GM12878 (cell line): Measurements from ENCODE around the gene SYT14. TPM values are rescaled to one million over a fixed set of nuclear protein-coding genes. Genes with fewer than 3 reads are reported as not detected.

Experiments used
- ATAC-seq: fragments of 200-7000 bp; cut with Tn5 transposase; 3 replicates; pipeline ENCODE4 v1.9.1; 2020; ENCODE audit warnings: mild to moderate bottlenecking, moderate library complexity
- BruUV-seq: library from RNA; stranded (reverse); fragments of 400-500 nt; replicated peaks from 2 replicates; lab custom pipeline; 2021; lab: Mats Ljungman, UMichigan
- CTCF ChIA-PET: fragments of 300-600 bp; sonication (Branson Sonifier 250); formaldehyde crosslinking; extraction: SDS; loops from one replicate; lab custom pipeline; 2021; ENCODE audit warnings: inconsistent platforms; lab: Yijun Ruan, JAX
- POLR2A ChIA-PET: fragments of 350-600 bp; formaldehyde crosslinking; extraction: SDS; loops from one replicate; lab custom pipeline; 2021; ENCODE audit warnings: inconsistent platforms; lab: Charles Lee
- RAD21 ChIA-PET: fragments of 300-600 bp; sonication (Branson Sonifier 250); formaldehyde crosslinking; loops from one replicate; lab custom pipeline; 2023; ENCODE audit warnings: antibody characterized with exemption; ENCODE audit not compliant: unreplicated experiment; lab: Charles Lee
- SMC1A ChIA-PET: fragments of 300-600 bp; sonication (Branson Sonifier 250); formaldehyde crosslinking; loops from one replicate; lab custom pipeline; 2023; ENCODE audit not compliant: unreplicated experiment, uncharacterized antibody; lab: Charles Lee
- DNase-seq: peaks from one replicate; pipeline ENCODE4 v3.0.0-alpha.2; 2011; ENCODE audit warnings: low read depth, low spot score
- FAIRE-seq: peaks from 3 replicates; lab custom pipeline; 2011; peaks lifted over from hg19 to GRCh38; lab: Jason Lieb, UNC
- H2AFZ ChIP-seq: 2 replicates; pipeline ENCODE4 v1.6.0; 2011; ENCODE audit warnings: low read depth, low read length, control low read depth; ENCODE audit not compliant: control insufficient read depth
- H3K27ac ChIP-seq: 2 replicates; pipeline ENCODE4 v1.5.1; 2011; ENCODE audit warnings: control low read depth; ENCODE audit not compliant: control insufficient read depth, insufficient read depth
- H3K27me3 ChIP-seq, 2 experiments: replicated peaks in 1 of 2; 2 replicates each; pipeline versions ENCODE4 v1.6.0 to v1.6.1; 2011; ENCODE audit warnings: low read length in 1 of 2; ENCODE audit not compliant: control insufficient read depth in 2 of 2, insufficient read depth in 2 of 2
- H3K36me3 ChIP-seq, 2 experiments: 2 replicates each; pipeline ENCODE4 v1.5.1; 2011; ENCODE audit warnings: low read length in 1 of 2; ENCODE audit not compliant: control insufficient read depth in 2 of 2, insufficient read depth in 2 of 2
- H3K4me1 ChIP-seq: 2 replicates; pipeline ENCODE4 v1.6.1; 2011; ENCODE audit warnings: mild to moderate bottlenecking, low read length, moderate library complexity, mixed read lengths; ENCODE audit not compliant: control insufficient read depth, insufficient read depth
- H3K4me2 ChIP-seq: 2 replicates; pipeline ENCODE4 v1.6.0; 2011; ENCODE audit warnings: control low read depth; ENCODE audit not compliant: control insufficient read depth, insufficient read depth
- H3K4me3 ChIP-seq: fragments of 200-600 bp; sonication (generic); 2 replicates; pipeline ENCODE4 v1.5.1; 2016
- H3K79me2 ChIP-seq: 2 replicates; pipeline ENCODE4 v1.6.0; 2011; ENCODE audit warnings: low read length; ENCODE audit not compliant: control insufficient read depth, insufficient read depth
- H3K9ac ChIP-seq: 2 replicates; pipeline ENCODE4 v1.8.0; 2011; ENCODE audit warnings: low read length, control low read depth, mixed read lengths; ENCODE audit not compliant: control insufficient read depth, insufficient read depth
- H3K9me3 ChIP-seq: replicated peaks from 3 replicates; pipeline ENCODE4 v1.5.1; 2011; ENCODE audit warnings: mild to moderate bottlenecking, low read length; ENCODE audit not compliant: control insufficient read depth, insufficient read depth
- H4K20me1 ChIP-seq: 2 replicates; pipeline ENCODE4 v1.6.0; 2011; ENCODE audit not compliant: control insufficient read depth, insufficient read depth
- BCLAF1 ChIP-seq: fragments of 450-650 bp; IDR thresholded peaks from 2 replicates; pipeline ENCODE4 v1.6.1; 2017; ENCODE audit warnings: antibody characterized with exemption, mild to moderate bottlenecking, moderate library complexity
- DPF2 ChIP-seq: fragments of 450-650 bp; IDR thresholded peaks from 2 replicates; pipeline ENCODE4 v1.6.1; 2017; ENCODE audit warnings: mild to moderate bottlenecking
- EP300 ChIP-seq, 2 experiments: fragments of 150-350 bp in 1 of 2; IDR thresholded peaks; 2 replicates each; pipeline ENCODE4 v1.6.1; 2011 to 2012; ENCODE audit warnings: low read depth in 2 of 2, low read length in 2 of 2, borderline replicate concordance in 1 of 2, improper control_type of control experiment in 1 of 2, inconsistent platforms in 1 of 2; ENCODE audit not compliant: control insufficient read depth in 1 of 2
- EZH2 ChIP-seq: IDR thresholded peaks from 2 replicates; pipeline ENCODE4 v1.6.1; 2012; ENCODE audit warnings: low read depth, mild to moderate bottlenecking, control low read depth, inconsistent platforms, low read length, borderline replicate concordance; ENCODE audit not compliant: control insufficient read depth
- FOXM1 ChIP-seq: IDR thresholded peaks from 2 replicates; pipeline ENCODE4 v1.6.1; 2012; ENCODE audit warnings: low read depth, mild to moderate bottlenecking, inconsistent platforms, low read length, moderate library complexity
- HDAC2 ChIP-seq: fragments of 200-600 bp; sonication (generic); IDR thresholded peaks from 2 replicates; pipeline ENCODE4 v1.6.1; 2017
- MXI1 ChIP-seq: fragments of 150-350 bp; IDR thresholded peaks from 2 replicates; pipeline ENCODE4 v1.6.1; 2011; ENCODE audit warnings: low read depth, mild to moderate bottlenecking, inconsistent platforms, low read length, improper control_type of control experiment
- NFYB ChIP-seq: IDR thresholded peaks from 2 replicates; pipeline ENCODE4 v1.6.1; 2011; ENCODE audit warnings: low read depth, mild to moderate bottlenecking, low read length, improper control_type of control experiment, moderate library complexity; ENCODE audit not compliant: insufficient read depth
- SRF ChIP-seq, 2 experiments: IDR thresholded peaks; 2 replicates each; pipeline ENCODE4 v1.6.1; 2011; ENCODE audit warnings: low read depth in 2 of 2, low read length in 2 of 2, mild to moderate bottlenecking in 1 of 2, moderate library complexity in 1 of 2
- WRNIP1 ChIP-seq: IDR thresholded peaks from 2 replicates; pipeline ENCODE4 v1.6.1; 2011; ENCODE audit warnings: low read depth, low read length, improper control_type of control experiment, borderline replicate concordance
- WGBS: methylation state at CpG from one replicate; pipeline ENCODE4 v1.1.6; 2016; ENCODE audit warnings: low lambda C conversion rate; ENCODE audit not compliant: insufficient replicate concordance, insufficient coverage; ENCODE audit errors: missing lambda C conversion rate; 5-methylcytosine and 5-hydroxymethylcytosine counted together
- in situ Hi-C: fragments of 300-500 bp; cut with MboI; formaldehyde crosslinking; loops from 9 replicates; pipeline ENCODE4 v1.14.3; 2018; ENCODE audit warnings: mixed read lengths
- intact Hi-C: fragments of 100-400 bp; cut with micrococcal nuclease; formaldehyde crosslinking; loops from one replicate; pipeline ENCODE4 v1.14.2; 2022; ENCODE audit not compliant: unreplicated experiment
- polyA plus RNA-seq, 11 experiments: library from polyadenylated mRNA; depleted of rRNA in 4 of 11; unstranded in 6 of 11; stranded (reverse) in 5 of 11; fragments of >200 nt; fragmentation: Nextera tagmentation in 4 of 11; fragmentation: Illumina TruSeq in 1 of 11; extraction: Ambion mirVana in 4 of 11; extraction: Trizol in 1 of 11; gene quantifications; 1 replicate in 1 of 11; 2 replicates in 10 of 11; pipeline versions ENCODE4 v1.2.1 to v1.2.3, GENCODE V29; 2011 to 2016; ENCODE audit warnings: inconsistent platforms in 2 of 11, missing spikeins in 2 of 11, low read depth in 1 of 11
- total RNA-seq, 4 experiments: library from RNA; depleted of rRNA in 3 of 4; stranded (reverse); fragments of >200 nt in 3 of 4; fragmentation: Illumina TruSeq in 1 of 4; extraction: Trizol in 1 of 4; gene quantifications; 2 replicates each; pipeline versions ENCODE4 v1.2.1 to v1.2.3, GENCODE V29; 2013 to 2021
- TF ChIP-seq, protein P1 (sequence below): IDR thresholded peaks from 2 replicates; pipeline ENCODE4 v1.6.1; 2011; ENCODE audit warnings: mild to moderate bottlenecking, low read depth, low read length, moderate library complexity; ENCODE audit not compliant: insufficient replicate concordance
- TF ChIP-seq, protein P2 (sequence below): IDR thresholded peaks from 2 replicates; pipeline ENCODE4 v1.6.1; 2012; ENCODE audit warnings: low read depth, low read length, improper control_type of control experiment
- TF ChIP-seq, protein P3 (sequence below): fragments of 450-650 bp; IDR thresholded peaks from 2 replicates; pipeline ENCODE4 v1.6.1; 2017; ENCODE audit warnings: mild to moderate bottlenecking

SYT14 gene
- total and polyA plus RNA-seq, 10 of the 15 experiments (the other 5 are each of a cell fraction or from before 2014, with no cell fraction given), result under 0.01 TPM; not detected in 9

GRCh38 chr1:210074904-210075303 is 136.9 kb downstream of the SYT14 start (continued):
- TF ChIP-seq, protein P1, sequence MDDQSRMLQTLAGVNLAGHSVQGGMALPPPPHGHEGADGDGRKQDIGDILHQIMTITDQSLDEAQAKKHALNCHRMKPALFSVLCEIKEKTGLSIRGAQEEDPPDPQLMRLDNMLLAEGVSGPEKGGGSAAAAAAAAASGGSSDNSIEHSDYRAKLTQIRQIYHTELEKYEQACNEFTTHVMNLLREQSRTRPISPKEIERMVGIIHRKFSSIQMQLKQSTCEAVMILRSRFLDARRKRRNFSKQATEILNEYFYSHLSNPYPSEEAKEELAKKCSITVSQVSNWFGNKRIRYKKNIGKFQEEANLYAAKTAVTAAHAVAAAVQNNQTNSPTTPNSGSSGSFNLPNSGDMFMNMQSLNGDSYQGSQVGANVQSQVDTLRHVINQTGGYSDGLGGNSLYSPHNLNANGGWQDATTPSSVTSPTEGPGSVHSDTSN, result no peak
- no peak for TF ChIP-seq DPF2
- TF ChIP-seq EP300 (IDR thresholded peaks at IDR 0.05; ENCODE audit: borderline replicate concordance in 1 of 2, control insufficient read depth in 1 of 2, low read depth in 2 of 2, low read length in 2 of 2), result no peak
- TF ChIP-seq, protein P2, sequence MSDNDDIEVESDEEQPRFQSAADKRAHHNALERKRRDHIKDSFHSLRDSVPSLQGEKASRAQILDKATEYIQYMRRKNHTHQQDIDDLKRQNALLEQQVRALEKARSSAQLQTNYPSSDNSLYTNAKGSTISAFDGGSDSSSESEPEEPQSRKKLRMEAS, result no peak
- no peak for TF ChIP-seq EZH2
- TF ChIP-seq HDAC2, result no peak
- TF ChIP-seq MXI1, result no peak

DNA sequence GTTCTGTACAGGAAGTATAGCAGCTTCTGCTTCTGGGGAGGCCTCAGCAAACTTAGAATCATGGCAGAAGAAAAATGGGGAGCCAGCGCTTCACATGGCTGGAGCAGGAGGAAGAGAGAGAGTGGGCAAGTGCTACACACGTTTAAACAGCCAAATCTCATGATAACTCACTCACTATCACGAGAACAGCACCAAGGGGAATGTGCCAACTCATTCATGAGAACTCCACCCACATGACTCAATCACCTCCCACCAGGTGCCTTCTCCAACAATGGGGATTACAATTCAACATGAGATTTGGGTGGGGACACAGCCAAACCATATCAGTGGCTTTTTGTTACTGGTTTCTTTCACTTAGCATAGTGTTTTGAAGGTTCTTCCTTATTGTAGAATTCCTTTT is 138.6 kb downstream of the SYT14 start:
- no peaks in the 10 kb centered on the region for H3K9me3 ChIP-seq
- FAIRE-seq (no peak), ATAC-seq (no peak), DNase-seq (no peak)
- H3K9ac ChIP-seq, result no peak overlapping the region
- no peaks in the 10 kb centered on the region for H3K27me3 ChIP-seq
- H3K27ac ChIP-seq, result no peak overlapping the region
- no TSS peak for BruUV-seq
- H3K4me1 ChIP-seq, result no peaks in the 10 kb centered on the region
- SMC1A ChIA-PET, result interaction anchor here (0.6 kb wide), 1 partner anchor 77 kb away, joined by 3 read pairs; no protein-coding TSS in a partner anchor
- no peaks in the 10 kb centered on the region for H3K36me3 ChIP-seq
- RAD21 ChIA-PET, result no interaction called here
- in situ Hi-C loops, result no loop called here
- POLR2A ChIA-PET, result no interaction called here
- no peak overlapping the region for H3K4me2 ChIP-seq
- intact Hi-C loops, result no loop called here
- no peaks in the 10 kb centered on the region for H3K79me2 ChIP-seq
- H3K4me3 ChIP-seq, result no peak overlapping the region
- CTCF ChIA-PET, result no interaction called here
- 25% methylated on average over 3 of the region's 3 CpGs for WGBS
- no peaks in the 10 kb centered on the region for H4K20me1 ChIP-seq
- H2AFZ ChIP-seq, result no peak overlapping the region
- TF ChIP-seq WRNIP1 (no peak), NFYB (no peak), BCLAF1 (no peak), FOXM1 (no peak), SRF (IDR thresholded peaks at IDR 0.05; ENCODE audit: low read depth in 2 of 2, low read length in 2 of 2) (no peak)
- TF ChIP-seq, protein P3, sequence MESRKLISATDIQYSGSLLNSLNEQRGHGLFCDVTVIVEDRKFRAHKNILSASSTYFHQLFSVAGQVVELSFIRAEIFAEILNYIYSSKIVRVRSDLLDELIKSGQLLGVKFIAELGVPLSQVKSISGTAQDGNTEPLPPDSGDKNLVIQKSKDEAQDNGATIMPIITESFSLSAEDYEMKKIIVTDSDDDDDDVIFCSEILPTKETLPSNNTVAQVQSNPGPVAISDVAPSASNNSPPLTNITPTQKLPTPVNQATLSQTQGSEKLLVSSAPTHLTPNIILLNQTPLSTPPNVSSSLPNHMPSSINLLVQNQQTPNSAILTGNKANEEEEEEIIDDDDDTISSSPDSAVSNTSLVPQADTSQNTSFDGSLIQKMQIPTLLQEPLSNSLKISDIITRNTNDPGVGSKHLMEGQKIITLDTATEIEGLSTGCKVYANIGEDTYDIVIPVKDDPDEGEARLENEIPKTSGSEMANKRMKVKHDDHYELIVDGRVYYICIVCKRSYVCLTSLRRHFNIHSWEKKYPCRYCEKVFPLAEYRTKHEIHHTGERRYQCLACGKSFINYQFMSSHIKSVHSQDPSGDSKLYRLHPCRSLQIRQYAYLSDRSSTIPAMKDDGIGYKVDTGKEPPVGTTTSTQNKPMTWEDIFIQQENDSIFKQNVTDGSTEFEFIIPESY, result no peak
